Transverse colon (tissue), 4 donors: ENCODE results near the gene EED.

Source experiments
- POLR2A ChIP-seq: fragments of 450-650 bp; IDR thresholded peaks from one replicate; pipeline ENCODE4 v1.6.1; 2016; ENCODE audit warnings: antibody characterized with exemption, mild to moderate bottlenecking, moderate library complexity
- POLR2AphosphoS5 ChIP-seq, 3 donors: sonication (generic); formaldehyde crosslinking; IDR thresholded peaks; one replicate each; pipeline ENCODE4 v1.6.1; 2016; ENCODE audit warnings: antibody characterized with exemption in 3 of 3
- TF ChIP-seq, protein P1 (sequence below), 5 experiments: fragments of 200-600 bp in 3 of 5; fragments of 450-650 bp in 2 of 5; sonication (generic) in 3 of 5; IDR thresholded peaks; 1 replicate in 2 of 5; 2 replicates in 3 of 5; pipeline ENCODE4 v1.5.1; 2016 to 2017; ENCODE audit warnings: antibody characterized with exemption in 5 of 5, inconsistent platforms in 3 of 5, mild to moderate bottlenecking in 2 of 5, moderate library complexity in 1 of 5

DNA sequence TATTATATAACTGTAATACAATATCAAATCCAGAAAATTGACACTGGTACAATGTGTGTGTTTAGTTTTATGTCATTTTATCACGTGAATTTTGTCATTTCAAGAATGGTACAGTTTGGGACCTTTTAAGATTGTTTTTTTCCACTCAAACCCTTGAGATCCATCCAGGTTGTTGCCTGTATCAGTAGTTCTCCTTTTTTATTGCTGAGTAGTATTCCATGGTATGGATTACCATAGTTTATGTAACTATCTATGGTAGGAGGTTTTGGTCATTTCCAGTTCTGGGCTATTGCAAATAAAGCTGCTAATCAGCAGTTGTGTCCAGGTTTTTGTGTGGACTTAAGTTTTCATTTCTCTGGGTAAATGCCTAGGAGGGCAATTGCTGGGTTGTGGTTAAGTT, 25.1 kb downstream of the EED start:
- TF ChIP-seq POLR2A (no peak), POLR2AphosphoS5 (IDR thresholded peaks at IDR 0.05) (no peak)
- TF ChIP-seq, protein P1, sequence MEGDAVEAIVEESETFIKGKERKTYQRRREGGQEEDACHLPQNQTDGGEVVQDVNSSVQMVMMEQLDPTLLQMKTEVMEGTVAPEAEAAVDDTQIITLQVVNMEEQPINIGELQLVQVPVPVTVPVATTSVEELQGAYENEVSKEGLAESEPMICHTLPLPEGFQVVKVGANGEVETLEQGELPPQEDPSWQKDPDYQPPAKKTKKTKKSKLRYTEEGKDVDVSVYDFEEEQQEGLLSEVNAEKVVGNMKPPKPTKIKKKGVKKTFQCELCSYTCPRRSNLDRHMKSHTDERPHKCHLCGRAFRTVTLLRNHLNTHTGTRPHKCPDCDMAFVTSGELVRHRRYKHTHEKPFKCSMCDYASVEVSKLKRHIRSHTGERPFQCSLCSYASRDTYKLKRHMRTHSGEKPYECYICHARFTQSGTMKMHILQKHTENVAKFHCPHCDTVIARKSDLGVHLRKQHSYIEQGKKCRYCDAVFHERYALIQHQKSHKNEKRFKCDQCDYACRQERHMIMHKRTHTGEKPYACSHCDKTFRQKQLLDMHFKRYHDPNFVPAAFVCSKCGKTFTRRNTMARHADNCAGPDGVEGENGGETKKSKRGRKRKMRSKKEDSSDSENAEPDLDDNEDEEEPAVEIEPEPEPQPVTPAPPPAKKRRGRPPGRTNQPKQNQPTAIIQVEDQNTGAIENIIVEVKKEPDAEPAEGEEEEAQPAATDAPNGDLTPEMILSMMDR (IDR thresholded peaks at IDR 0.05) = no peak
